HT1080 (cell line): ENCODE measurements around the gene DAPK2. TPM values are rescaled to one million over a fixed set of nuclear protein-coding genes. Genes with fewer than 3 reads are reported as not detected.
"Not testable (repeated sequence)": the region's sequence is repeated elsewhere in the genome, so short reads cannot be mapped to it uniquely, and the experiment has no call there.

Experiments used
- DNase-seq: peaks from one replicate; pipeline ENCODE4 v3.0.0-alpha.2; 2015; ENCODE audit warnings: low read depth
- total RNA-seq: library from RNA; depleted of rRNA; stranded (reverse); fragments of >200 nt; shearing (Covaris generic); gene quantifications from 2 replicates; pipeline ENCODE4 v1.2.3, GENCODE V29; 2014

DAPK2 gene
- total RNA-seq, 1 experiment from 2014 or later: 0.43 TPM

- peak; percentile 67 for DNase-seq
Observed at GRCh38 chr15:64058279-64058678, 12.0 kb upstream of the DAPK2 start.

- DNase-seq: not testable (repeated sequence)
Observed at GRCh38 chr15:64053674-64054073, 7.4 kb upstream of the DAPK2 start.

GRCh38 chr15:64052925-64053491 lies 6.7 kb upstream of the DAPK2 start:
- no peak for DNase-seq

- no peak for DNase-seq
Observed at GRCh38 chr15:64051407-64052259, 5.3 kb upstream of the DAPK2 start.

DNA sequence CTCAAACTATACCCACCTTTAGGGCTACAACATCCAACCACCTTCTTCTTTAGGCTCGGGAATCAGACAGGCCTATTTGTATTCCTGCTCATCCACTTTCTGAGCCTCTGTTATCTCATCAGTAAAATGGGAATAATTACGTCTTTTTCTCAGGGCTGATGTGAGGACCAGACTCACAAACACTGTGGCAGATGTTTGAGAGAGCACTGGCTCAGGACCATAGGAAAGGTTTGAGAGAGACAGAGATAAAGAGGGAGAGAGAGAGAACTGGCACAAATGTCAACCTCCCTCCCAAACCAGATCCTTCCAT lies 4.8 kb upstream of the DAPK2 start:
- DNase-seq: no peak

DNA sequence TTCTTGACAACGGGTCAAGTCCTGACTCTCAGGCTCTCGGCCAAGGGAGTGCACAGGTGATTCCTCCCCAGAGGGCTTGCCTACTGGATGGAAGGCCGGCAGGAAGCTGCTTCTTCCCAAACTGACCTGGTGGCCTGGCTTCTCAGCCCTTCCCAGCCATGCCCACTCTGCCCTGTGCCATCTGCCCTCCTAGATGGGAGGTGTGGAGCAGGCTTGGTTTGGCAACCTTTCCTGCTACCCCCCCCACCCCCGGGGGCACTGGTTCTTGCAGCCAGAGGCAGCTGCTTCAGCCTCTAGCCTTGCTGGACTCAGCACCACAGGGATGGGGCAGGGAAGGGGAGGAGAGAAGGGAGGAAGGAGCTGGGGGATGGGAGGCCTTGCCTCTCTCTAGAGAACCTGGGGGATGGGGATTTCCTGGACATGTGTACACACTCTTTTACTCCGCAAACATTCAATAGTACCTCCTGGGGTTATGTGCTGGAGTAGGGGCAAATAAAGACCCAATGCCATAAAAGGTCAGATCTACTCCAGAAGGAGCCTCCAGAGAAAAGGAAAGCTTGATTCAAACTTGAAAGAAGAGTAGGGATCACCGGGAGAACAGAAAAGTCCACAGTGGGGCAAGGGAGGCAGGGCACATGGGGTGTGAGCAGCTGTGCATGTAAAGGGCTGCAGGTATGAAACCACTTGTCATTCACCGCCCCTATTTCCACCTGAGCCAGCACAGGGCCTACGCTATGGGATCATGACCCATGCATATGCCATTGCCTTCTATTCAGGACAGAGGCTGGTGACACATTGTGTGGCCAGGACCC lies 4.2 kb upstream of the DAPK2 start:
- DNase-seq: no peak

DNA sequence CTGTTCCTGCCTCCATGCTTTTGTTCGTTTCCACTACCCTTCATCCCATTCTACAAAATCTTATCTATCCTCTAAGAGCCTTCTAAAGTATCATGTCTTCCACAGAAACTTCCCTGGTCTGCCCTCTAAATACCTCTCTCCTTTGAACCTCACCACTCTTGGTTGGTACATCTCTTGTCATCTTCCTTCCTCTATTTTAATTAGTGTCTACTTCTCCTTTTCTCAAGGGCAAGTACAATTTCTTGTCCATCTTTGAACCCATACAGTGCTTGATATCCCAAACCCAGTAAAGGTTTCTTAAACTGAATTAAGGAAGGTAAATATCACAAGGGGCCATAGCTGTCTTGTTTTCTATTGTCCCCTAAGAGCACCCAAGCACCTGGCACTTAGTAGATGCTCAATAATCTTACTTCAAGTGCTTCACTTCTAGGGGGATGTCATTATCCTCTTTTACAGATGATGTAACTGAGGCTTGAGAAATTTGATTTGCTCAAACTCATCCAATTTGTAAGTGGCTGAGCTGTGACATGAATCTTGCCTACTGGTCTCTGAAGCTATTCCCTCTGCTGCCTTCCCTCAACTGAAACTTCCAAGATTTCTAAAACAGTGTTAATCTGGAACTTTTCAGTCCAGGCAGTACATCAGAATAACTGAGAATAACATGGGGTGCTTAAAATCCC lies 2.6 kb upstream of the DAPK2 start:
- DNase-seq: no peak

DNA sequence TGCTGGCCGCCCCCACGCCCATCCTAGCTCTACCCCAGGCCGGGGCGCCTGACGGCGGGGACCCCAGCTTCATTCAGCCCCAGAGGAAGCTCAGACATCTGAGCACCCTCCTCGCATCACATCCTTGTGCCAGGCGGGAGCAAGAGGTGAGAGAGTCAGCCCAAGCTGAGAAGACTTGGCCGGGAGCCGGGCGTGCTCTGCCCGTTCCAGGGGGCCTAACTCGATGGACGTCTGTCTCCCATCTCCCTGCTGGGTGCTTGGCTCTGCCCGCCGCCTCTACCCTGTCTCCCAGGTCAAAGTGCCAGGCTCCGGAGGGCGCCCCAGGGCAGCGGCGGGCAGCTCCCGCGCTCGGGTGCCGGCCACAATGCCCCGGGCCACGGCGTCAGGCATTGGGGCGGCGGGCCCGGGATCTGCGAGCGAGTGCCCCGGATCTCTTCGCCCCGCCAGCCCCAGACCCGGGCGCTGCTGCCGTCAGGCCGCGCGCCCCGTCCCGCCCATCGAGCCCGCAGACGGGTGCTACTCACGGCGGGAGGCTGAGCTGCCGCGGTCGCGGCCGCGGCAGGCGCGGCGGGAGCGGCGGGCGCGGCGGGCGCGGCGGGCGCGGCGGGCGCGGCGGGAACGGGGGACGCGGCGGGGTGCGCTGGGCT lies 388 bp downstream of the DAPK2 start:
- DNase-seq: no peak

DNA sequence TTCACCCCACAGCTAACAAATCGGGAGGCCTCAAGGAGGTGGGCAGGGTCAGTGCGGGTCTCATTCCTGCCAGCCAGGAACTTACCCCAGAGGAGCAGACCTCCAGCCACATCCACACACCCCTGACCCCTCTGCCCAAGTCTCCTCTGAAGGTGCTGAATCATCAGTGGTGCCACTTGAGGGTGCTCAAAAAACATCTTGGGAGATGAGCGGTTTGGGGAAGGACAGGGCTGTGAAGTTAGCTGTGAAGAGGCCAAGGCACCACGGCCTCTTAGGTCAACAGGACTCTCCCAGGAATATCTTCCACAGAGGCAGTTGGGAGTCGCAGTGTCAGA lies 1.2 kb downstream of the DAPK2 start:
- no peak for DNase-seq

DNA sequence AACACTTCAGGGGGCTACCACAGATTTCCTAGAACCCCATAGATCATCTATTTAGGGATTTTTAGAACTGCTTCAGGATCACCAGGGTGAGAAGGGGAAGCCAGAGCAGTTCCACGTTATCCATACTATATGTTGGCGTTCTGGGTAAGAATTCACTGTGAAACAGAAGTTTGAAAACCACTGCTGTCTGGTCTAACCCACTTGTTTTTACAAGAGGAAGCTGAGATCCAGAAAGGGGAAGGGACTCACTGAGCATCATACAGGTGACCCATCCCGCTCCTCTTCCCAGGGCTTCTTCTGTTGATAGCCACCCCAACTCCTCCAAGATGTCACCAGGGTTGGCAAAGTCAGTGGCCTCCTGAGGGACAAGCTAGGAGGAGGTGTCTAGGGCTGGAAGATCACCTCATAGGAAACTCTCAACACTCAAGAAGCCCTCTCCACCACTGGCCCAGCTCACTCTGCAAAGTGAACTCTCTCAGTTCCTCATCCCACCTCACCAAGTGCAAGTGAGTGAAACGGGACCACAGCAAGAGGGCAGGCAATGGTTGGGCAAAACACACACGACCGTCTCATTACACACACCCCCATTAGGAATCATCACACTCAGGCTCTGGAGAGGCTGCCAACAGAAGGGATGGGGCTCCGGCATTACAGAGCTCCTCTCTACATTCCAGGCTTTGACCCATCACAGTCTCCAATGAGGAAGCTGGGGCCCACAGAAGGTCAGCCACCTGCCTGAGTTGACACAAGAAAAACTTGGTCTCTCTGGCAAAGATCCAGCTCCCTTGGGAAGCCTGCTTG lies 1.8 kb downstream of the DAPK2 start:
- DNase-seq: no peak

- DNase-seq: no peak
Observed at GRCh38 chr15:64038878-64039610, 7.2 kb downstream of the DAPK2 start.

DNA sequence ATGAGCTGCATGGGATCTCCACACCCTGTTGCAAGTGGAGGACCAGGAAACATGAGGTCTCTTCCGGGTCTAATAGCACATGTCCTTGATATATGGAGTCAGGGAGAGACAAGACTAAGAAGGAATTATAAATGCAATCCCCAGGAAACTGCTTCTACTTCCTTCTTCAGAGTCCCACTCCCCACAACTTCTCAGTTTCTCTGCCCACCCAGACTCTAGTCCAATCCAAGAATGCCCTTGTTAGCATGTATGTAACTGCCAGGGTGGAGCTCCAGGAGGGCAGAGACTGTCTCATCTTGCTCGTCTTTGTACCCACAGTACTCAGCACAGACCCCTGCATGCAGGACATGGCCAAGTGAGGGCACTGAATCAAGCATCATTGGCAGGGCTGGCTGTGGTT lies 8.3 kb downstream of the DAPK2 start:
- no peak for DNase-seq

DNA sequence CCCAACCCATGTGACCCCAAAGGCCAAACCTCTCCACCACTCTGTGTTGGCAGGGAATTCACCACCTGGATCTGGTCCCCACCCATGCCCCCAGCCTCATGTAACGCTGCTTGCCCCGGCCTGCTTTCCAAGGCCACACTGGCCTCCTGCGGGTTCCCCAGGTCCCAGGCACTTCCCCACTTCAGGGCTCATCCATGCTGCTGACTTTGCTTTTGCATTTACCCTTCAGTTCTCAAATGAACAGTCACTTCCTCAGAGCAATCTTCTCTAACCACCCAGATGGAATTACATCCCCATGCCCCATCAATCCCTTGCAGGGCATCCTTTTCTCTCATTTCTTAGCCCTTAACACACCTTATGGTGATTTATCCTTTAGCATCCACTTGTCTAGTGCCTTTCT lies 9.2 kb downstream of the DAPK2 start:
- DNase-seq: no peak

DNA sequence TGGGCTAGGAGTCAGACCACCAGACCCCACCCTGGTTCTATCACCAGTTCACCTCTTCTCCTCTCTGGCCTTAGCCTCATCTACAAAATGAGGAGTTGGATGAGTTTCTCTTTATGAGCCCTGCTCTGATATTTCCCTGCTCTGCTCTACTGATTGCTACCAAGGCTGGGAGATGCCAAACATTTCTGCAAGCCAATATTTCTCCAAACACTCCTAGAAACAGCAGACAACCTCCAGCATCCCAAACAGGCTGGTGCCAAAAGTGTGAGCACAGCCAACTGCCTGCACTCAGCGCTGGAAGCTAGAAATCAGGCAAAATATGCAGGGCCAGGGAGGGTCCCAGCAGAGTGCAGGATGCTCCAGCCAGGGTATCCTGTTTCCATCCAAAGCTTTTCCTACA lies 10.8 kb downstream of the DAPK2 start:
- DNase-seq: no peak

GRCh38 chr15:64034519-64034918 lies 11.8 kb downstream of the DAPK2 start:
- no peak for DNase-seq

DNA sequence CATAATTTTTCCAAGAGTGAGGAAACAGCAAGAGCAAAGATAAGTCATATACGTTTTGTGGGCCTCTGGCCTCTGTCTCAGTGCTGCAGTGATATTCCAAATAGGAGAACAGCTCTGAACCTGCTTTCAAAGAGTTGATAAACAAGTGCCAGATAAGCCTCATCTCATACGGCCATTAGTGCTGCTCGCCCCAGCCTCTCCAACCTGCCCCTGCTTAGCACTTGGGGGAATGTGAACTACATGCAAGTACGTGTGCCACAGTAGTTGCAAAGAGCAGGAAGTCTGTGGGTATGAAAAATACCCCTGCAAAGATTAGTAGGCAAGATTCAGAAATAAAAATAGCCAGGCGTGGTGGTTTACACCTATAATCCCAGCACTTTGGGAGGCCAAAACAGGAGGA lies 14.0 kb downstream of the DAPK2 start:
- DNase-seq: no peak

GRCh38 chr15:64030123-64030522 lies 16.2 kb downstream of the DAPK2 start:
- DNase-seq: no peak

DNA sequence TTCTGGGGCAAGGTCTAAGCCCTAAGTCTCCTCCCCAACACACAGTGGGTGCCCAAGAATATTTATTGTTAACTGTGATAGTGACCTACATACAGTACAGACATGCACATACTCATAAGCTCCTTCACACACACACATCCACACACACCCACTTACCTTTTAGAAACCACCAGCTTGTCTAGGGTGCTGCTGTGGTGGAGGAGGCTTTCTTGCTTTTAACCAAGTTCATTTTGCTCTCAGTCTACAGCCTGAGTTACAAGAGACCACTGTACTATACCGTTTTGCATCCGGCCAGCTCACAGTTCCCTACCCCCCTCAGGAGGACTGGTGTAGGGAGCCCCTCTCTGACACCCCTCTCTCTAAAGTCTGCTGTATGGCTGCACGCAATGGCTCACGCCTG lies 16.7 kb downstream of the DAPK2 start:
- DNase-seq: no peak

DNA sequence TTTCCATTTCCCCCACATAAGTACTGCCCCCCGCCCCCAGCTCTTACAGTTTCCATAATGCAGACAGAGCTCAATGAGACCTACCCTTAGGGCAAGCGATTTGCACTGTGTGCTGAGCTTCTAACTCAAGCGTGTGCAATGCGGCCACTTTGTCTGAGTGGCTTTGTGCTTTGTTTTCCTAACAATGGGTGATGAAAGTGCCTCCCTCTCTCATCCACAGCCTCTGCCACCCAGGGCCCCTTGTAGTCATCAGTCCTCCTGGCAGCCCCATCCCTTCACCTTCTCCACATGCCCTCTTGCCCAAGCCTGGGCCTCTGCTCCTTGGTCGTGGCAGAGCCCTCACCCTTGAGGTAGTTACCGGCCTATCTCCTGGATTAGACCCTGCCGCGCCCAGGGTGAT lies 17.2 kb downstream of the DAPK2 start:
- DNase-seq: no peak

- no peak for DNase-seq
Observed at GRCh38 chr15:64026591-64026990, 19.7 kb downstream of the DAPK2 start.
